WTC11 (cell line): ENCODE results near the gene ZIC5. TPM values are rescaled to one million over a fixed set of nuclear protein-coding genes. Genes with fewer than 3 reads are reported as not detected.

Experiments
- ATF1 ChIP-seq: sonication (generic); formaldehyde crosslinking; IDR thresholded peaks from 2 replicates; pipeline ENCODE4 v1.8.1; 2023; ENCODE audit warnings: mild to moderate bottlenecking, moderate library complexity, missing genetic modification reagents
- CREM ChIP-seq: sonication (generic); formaldehyde crosslinking; IDR thresholded peaks from 2 replicates; pipeline ENCODE4 v1.8.1; 2022; ENCODE audit warnings: mild to moderate bottlenecking, missing genetic modification reagents, moderate library complexity
- FOXJ3 ChIP-seq: sonication (generic); formaldehyde crosslinking; IDR thresholded peaks from 2 replicates; pipeline ENCODE4 v1.9.0; 2021; ENCODE audit warnings: missing genetic modification reagents, mild to moderate bottlenecking, borderline replicate concordance
- GABPB1 ChIP-seq: sonication (generic); formaldehyde crosslinking; IDR thresholded peaks from 2 replicates; pipeline ENCODE4 v1.8.1; 2023; ENCODE audit warnings: mild to moderate bottlenecking, missing genetic modification reagents
- GTF2I ChIP-seq: fragments of 250-450 bp; sonication (Bioruptor Pico); conservative IDR thresholded peaks from 2 replicates; pipeline ENCODE4 v1.4.0; 2021; ENCODE audit warnings: mild to moderate bottlenecking
- HMGA2 ChIP-seq: fragments of 250-450 bp; sonication (Bioruptor Pico); IDR thresholded peaks from 2 replicates; pipeline ENCODE4 v1.4.0; 2021; ENCODE audit warnings: mild to moderate bottlenecking, moderate library complexity
- IRF2 ChIP-seq: sonication (generic); formaldehyde crosslinking; IDR thresholded peaks from 2 replicates; pipeline ENCODE4 v1.8.0; 2022; ENCODE audit warnings: low read depth, missing genetic modification reagents, borderline replicate concordance
- NR1H2 ChIP-seq: sonication (generic); formaldehyde crosslinking; IDR thresholded peaks from 2 replicates; pipeline ENCODE4 v1.9.0; 2021; ENCODE audit warnings: mild to moderate bottlenecking, moderate library complexity, missing genetic modification reagents
- NR2C2 ChIP-seq: sonication (generic); formaldehyde crosslinking; IDR thresholded peaks from 2 replicates; pipeline ENCODE4 v1.8.0; 2022; ENCODE audit warnings: mild to moderate bottlenecking, missing genetic modification reagents
- PRRX2 ChIP-seq: fragments of 250-450 bp; sonication (Bioruptor Pico); IDR thresholded peaks from 2 replicates; pipeline ENCODE4 v1.8.0; 2021; ENCODE audit warnings: mild to moderate bottlenecking
- RELA ChIP-seq: sonication (generic); formaldehyde crosslinking; IDR thresholded peaks from 2 replicates; pipeline ENCODE4 v1.8.1; 2022; ENCODE audit warnings: missing genetic modification reagents, mild to moderate bottlenecking, borderline replicate concordance
- TP53 ChIP-seq: sonication (generic); formaldehyde crosslinking; IDR thresholded peaks from 2 replicates; pipeline ENCODE4 v1.8.1; 2023; ENCODE audit warnings: mild to moderate bottlenecking, missing genetic modification reagents
- ZNF317 ChIP-seq: sonication (generic); formaldehyde crosslinking; IDR thresholded peaks from 2 replicates; pipeline ENCODE4 v1.8.1; 2023; ENCODE audit warnings: low read depth, mild to moderate bottlenecking, moderate library complexity, missing genetic modification reagents, borderline replicate concordance
- ZNF416 ChIP-seq: fragments of 250-450 bp; sonication (Bioruptor Pico); IDR thresholded peaks from 2 replicates; pipeline ENCODE4 v1.9.0; 2021; ENCODE audit warnings: mild to moderate bottlenecking, inconsistent platforms
- ZNF423 ChIP-seq: fragments of 250-450 bp; sonication (Bioruptor Pico); IDR thresholded peaks from 2 replicates; pipeline ENCODE4 v2.1.2; 2022; ENCODE audit warnings: mild to moderate bottlenecking, moderate library complexity
- total RNA-seq: library from RNA; stranded (reverse); gene quantifications from 3 replicates; pipeline ENCODE4 v1.2.3, GENCODE V29; 2021
- TF ChIP-seq, protein P1 (sequence below): fragments of 250-450 bp; sonication (Bioruptor Pico); IDR thresholded peaks from 2 replicates; pipeline ENCODE4 v2.1.2; 2022; ENCODE audit warnings: mild to moderate bottlenecking, moderate library complexity
- TF ChIP-seq, protein P2 (sequence below): sonication (generic); formaldehyde crosslinking; IDR thresholded peaks from 2 replicates; pipeline ENCODE4 v1.8.1; 2022; ENCODE audit warnings: mild to moderate bottlenecking, missing genetic modification reagents, moderate library complexity, borderline replicate concordance
- TF ChIP-seq, protein P3 (sequence below): sonication (generic); formaldehyde crosslinking; IDR thresholded peaks from 2 replicates; pipeline ENCODE4 v1.8.1; 2023; ENCODE audit warnings: mild to moderate bottlenecking, missing genetic modification reagents
- TF ChIP-seq, protein P4 (sequence below): fragments of 250-450 bp; sonication (Bioruptor Pico); IDR thresholded peaks from 2 replicates; pipeline ENCODE4 v1.9.0; 2021; ENCODE audit warnings: moderate library complexity, mild to moderate bottlenecking, inconsistent platforms, borderline replicate concordance
- TF ChIP-seq, protein P5 (sequence below): sonication (generic); formaldehyde crosslinking; IDR thresholded peaks from 2 replicates; pipeline ENCODE4 v1.8.0; 2023; ENCODE audit warnings: mild to moderate bottlenecking, missing genetic modification reagents
- TF ChIP-seq, protein P6 (sequence below): fragments of 250-450 bp; sonication (Bioruptor Pico); IDR thresholded peaks from 2 replicates; pipeline ENCODE4 v1.9.0; 2021; ENCODE audit warnings: mild to moderate bottlenecking, borderline replicate concordance

ZIC5 gene
- total RNA-seq, 1 experiment from 2014 or later, result 46.4 TPM

DNA sequence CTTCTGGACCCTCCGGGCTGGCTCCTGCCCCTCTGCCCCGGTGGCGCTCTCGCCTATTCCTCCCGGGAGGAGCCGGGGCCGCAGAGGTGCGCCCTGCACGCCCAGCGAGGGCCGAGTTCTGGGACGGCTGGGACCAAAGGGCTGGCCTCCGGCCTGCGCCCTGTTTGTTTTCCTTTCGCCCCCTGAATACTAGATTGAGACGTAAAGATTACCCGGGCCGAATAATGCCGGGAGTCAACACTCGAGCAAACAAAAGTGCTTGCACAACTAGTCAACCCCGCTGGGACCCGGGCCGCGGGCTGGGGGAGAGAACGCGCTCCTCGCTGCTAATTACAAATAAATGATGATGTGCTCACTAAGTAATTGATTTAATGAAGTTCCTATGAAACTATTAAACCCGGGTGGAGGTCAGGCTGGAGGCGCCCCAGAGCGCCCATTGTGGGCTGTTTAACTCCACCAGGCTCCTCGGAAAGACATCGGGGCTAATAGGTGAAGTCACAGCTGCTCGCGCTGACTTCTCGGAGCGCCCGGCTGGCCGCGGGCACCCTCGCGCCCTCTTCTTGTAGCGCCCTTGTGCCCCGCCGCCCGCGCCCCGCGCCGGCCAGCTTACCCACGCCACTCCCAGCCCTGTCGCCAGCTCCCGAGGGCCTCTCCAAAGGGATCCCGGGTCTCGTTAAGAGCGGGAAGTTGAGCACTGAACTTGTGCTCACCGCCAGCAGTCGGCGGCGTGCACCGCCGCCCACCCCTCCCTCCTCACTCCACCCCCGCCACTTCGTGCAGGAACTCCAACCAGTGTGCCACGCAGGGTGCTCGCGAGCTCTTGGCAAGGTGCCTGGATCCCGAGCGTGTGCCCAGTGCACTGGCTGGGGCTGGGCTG, 14.9 kb downstream of the ZIC5 start (continued):
- TF ChIP-seq, protein P1, sequence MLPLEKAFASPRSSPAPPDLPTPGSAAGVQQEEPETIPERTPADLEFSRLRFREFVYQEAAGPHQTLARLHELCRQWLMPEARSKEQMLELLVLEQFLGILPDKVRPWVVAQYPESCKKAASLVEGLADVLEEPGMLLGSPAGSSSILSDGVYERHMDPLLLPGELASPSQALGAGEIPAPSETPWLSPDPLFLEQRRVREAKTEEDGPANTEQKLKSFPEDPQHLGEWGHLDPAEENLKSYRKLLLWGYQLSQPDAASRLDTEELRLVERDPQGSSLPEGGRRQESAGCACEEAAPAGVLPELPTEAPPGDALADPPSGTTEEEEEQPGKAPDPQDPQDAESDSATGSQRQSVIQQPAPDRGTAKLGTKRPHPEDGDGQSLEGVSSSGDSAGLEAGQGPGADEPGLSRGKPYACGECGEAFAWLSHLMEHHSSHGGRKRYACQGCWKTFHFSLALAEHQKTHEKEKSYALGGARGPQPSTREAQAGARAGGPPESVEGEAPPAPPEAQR (CRISPR knock-in tag), result no peak
- peak; percentile 59; the same call in 1 of the 2 replicates for TF ChIP-seq CREM (CRISPR knock-in tag)
- TF ChIP-seq, protein P2, sequence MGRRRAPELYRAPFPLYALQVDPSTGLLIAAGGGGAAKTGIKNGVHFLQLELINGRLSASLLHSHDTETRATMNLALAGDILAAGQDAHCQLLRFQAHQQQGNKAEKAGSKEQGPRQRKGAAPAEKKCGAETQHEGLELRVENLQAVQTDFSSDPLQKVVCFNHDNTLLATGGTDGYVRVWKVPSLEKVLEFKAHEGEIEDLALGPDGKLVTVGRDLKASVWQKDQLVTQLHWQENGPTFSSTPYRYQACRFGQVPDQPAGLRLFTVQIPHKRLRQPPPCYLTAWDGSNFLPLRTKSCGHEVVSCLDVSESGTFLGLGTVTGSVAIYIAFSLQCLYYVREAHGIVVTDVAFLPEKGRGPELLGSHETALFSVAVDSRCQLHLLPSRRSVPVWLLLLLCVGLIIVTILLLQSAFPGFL, result no peak
- TF ChIP-seq IRF2 (CRISPR knock-in tag), result no peak
- TF ChIP-seq PRRX2, result no peak
- TF ChIP-seq FOXJ3 (CRISPR knock-in tag), result no peak
- no peak for TF ChIP-seq NR2C2 (CRISPR knock-in tag)
- no peak for TF ChIP-seq ZNF317 (CRISPR knock-in tag)
- TF ChIP-seq, protein P3, sequence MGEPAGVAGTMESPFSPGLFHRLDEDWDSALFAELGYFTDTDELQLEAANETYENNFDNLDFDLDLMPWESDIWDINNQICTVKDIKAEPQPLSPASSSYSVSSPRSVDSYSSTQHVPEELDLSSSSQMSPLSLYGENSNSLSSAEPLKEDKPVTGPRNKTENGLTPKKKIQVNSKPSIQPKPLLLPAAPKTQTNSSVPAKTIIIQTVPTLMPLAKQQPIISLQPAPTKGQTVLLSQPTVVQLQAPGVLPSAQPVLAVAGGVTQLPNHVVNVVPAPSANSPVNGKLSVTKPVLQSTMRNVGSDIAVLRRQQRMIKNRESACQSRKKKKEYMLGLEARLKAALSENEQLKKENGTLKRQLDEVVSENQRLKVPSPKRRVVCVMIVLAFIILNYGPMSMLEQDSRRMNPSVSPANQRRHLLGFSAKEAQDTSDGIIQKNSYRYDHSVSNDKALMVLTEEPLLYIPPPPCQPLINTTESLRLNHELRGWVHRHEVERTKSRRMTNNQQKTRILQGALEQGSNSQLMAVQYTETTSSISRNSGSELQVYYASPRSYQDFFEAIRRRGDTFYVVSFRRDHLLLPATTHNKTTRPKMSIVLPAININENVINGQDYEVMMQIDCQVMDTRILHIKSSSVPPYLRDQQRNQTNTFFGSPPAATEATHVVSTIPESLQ, result no peak
- no peak for TF ChIP-seq TP53
- TF ChIP-seq NR1H2 (CRISPR knock-in tag), result no peak
- TF ChIP-seq ZNF423 (CRISPR knock-in tag), result peak; percentile 36; the same call in 1 of the 2 replicates
- TF ChIP-seq, protein P4, sequence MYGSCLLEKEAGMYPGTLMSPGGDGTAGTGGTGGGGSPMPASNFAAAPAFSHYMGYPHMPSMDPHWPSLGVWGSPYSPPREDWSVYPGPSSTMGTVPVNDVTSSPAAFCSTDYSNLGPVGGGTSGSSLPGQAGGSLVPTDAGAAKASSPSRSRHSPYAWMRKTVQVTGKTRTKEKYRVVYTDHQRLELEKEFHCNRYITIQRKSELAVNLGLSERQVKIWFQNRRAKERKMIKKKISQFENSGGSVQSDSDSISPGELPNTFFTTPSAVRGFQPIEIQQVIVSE, result no peak
- TF ChIP-seq HMGA2 (CRISPR knock-in tag), result no peak
- TF ChIP-seq GABPB1 (CRISPR knock-in tag), result 0 out of 2 replicates have a peak, but pooled peaks have one; percentile 24
- no peak for TF ChIP-seq ZNF416
- TF ChIP-seq, protein P5, sequence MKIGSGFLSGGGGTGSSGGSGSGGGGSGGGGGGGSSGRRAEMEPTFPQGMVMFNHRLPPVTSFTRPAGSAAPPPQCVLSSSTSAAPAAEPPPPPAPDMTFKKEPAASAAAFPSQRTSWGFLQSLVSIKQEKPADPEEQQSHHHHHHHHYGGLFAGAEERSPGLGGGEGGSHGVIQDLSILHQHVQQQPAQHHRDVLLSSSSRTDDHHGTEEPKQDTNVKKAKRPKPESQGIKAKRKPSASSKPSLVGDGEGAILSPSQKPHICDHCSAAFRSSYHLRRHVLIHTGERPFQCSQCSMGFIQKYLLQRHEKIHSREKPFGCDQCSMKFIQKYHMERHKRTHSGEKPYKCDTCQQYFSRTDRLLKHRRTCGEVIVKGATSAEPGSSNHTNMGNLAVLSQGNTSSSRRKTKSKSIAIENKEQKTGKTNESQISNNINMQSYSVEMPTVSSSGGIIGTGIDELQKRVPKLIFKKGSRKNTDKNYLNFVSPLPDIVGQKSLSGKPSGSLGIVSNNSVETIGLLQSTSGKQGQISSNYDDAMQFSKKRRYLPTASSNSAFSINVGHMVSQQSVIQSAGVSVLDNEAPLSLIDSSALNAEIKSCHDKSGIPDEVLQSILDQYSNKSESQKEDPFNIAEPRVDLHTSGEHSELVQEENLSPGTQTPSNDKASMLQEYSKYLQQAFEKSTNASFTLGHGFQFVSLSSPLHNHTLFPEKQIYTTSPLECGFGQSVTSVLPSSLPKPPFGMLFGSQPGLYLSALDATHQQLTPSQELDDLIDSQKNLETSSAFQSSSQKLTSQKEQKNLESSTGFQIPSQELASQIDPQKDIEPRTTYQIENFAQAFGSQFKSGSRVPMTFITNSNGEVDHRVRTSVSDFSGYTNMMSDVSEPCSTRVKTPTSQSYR (CRISPR knock-in tag), result no peak
- TF ChIP-seq RELA, result no peak
- no peak for TF ChIP-seq GTF2I (CRISPR knock-in tag)
- TF ChIP-seq, protein P6, sequence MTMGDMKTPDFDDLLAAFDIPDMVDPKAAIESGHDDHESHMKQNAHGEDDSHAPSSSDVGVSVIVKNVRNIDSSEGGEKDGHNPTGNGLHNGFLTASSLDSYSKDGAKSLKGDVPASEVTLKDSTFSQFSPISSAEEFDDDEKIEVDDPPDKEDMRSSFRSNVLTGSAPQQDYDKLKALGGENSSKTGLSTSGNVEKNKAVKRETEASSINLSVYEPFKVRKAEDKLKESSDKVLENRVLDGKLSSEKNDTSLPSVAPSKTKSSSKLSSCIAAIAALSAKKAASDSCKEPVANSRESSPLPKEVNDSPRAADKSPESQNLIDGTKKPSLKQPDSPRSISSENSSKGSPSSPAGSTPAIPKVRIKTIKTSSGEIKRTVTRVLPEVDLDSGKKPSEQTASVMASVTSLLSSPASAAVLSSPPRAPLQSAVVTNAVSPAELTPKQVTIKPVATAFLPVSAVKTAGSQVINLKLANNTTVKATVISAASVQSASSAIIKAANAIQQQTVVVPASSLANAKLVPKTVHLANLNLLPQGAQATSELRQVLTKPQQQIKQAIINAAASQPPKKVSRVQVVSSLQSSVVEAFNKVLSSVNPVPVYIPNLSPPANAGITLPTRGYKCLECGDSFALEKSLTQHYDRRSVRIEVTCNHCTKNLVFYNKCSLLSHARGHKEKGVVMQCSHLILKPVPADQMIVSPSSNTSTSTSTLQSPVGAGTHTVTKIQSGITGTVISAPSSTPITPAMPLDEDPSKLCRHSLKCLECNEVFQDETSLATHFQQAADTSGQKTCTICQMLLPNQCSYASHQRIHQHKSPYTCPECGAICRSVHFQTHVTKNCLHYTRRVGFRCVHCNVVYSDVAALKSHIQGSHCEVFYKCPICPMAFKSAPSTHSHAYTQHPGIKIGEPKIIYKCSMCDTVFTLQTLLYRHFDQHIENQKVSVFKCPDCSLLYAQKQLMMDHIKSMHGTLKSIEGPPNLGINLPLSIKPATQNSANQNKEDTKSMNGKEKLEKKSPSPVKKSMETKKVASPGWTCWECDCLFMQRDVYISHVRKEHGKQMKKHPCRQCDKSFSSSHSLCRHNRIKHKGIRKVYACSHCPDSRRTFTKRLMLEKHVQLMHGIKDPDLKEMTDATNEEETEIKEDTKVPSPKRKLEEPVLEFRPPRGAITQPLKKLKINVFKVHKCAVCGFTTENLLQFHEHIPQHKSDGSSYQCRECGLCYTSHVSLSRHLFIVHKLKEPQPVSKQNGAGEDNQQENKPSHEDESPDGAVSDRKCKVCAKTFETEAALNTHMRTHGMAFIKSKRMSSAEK (CRISPR knock-in tag), result no peak
- no peak for TF ChIP-seq ATF1 (CRISPR knock-in tag)
